Stimulated activated CD4-positive, alpha-beta T cell treated with anti-CD3 and anti-CD28 coated beads, Interleukin-2, amount 100 ng/mL, for 4 hours (primary cell): ENCODE data around the gene TCF19.

Experiments
- DNase-seq: peaks from one replicate; pipeline ENCODE4 v3.0.0-alpha.2; 2020; ENCODE audit warnings: low read depth

TCF19 gene

GRCh38 chr6:31128093-31128676, 30.2 kb upstream of the TCF19 start:
- peak; percentile 50 for DNase-seq

DNA sequence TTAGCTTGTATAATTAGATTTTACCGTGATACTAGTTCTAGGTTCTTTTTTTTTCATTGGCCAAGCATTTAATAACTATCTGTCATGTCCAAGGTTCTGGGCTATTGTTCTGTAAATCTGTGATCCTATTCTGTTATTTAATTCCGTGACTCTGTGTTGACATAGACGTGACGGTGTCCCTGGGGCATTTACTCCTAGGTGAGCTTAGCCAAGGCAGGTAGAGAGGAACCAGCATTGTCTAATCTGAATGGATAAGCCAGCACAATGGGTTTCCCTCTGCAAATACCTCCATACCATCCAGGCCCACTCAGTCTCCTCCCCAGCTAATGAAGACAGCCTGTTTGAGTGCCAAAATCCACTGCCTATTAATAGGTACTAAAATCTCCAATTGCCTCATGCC, 29.3 kb upstream of the TCF19 start:
- no peak for DNase-seq

DNA sequence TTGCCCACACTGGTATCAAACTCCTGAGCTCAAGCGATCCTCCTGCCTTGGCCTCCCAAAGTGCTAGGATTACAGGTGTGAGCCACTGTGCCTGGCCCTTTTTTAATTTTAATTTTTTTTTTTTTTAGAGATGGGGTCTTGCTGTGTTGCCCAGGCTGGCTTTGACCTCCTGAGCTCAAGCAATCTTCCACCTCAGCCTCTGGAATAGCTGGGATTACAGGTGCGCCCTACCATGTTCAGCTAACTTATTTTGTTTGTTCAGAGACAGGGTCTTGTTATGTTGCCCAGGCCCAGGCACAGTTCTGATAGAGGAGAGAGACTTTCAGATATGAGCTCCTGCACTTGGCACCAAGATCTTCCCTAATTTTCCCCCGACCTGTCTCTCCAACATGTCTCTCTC, 27.6 kb upstream of the TCF19 start:
- no peak for DNase-seq

- DNase-seq, result no peak
Measured at GRCh38 chr6:31131595-31131994, 26.8 kb upstream of the TCF19 start.

- DNase-seq, result no peak
Measured at GRCh38 chr6:31132806-31133205, 25.6 kb upstream of the TCF19 start.

GRCh38 chr6:31135710-31136109, 22.7 kb upstream of the TCF19 start:
- no peak for DNase-seq

DNA sequence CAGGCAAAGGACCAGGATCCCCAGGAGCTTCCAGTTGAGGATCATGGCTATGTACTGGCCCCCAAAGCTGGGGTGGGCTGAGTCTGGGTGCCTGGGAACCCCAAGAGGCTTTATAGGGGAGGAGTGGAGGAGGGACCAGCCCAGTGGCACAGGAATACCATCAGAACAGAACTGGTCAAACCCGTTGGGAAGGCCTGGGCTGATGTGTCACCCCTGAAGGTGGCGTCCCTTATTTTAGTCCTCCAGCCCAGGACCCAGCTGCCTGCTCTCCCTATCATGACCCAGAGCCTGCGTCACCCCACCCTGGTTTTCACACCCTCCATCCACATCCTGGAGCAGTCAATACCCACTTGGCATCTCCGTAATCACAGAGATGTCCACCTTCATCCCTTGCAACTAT, 19.4 kb upstream of the TCF19 start, which contains the start of gene PSORS1C2:
TSS of gene PSORS1C2 (minus strand) at position 85 of the 400 bp plus-strand sequence. CDS start at position 45, 40 bp downstream.
- no peak for DNase-seq

GRCh38 chr6:31139599-31139998, 18.8 kb upstream of the TCF19 start:
- DNase-seq, result no peak

DNA sequence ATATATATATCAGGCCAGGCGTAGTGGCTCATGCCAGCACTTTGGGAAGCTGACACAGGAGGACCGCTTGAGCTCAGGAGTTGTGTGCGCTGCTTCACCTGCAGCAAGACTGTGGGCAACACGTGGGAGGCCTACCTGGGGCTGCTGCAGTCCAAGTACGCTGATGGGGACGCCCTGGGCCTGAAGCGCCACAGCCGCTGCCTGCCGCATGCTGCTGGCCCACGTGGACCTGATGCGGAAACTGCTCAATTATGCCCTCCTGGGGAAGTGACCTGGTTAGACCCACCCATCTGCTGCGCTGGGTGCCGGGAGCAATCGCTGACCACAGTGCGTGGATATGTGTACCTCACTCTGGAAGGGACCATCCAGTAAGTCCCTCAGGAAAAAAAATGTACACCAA, 17.7 kb upstream of the TCF19 start:
- DNase-seq, result no peak

DNA sequence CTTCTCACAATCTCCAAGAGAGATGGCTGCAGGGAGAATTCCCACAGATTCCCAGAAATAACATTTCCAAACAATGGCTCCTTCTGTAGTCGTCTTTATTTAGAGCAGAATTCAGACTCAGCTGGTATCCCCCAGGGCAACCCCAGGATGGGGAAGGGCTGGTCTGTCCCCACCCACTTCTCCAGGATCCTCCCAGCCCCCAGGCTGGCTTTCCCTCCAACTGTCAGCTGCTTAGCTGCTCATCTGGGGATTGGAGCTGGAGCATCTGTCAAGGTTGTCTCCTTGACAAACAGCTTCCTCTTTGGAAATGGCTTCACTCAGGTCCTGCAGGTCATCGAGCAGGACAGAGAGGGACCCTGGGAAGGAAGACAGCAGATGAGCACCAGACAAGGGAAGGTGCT, 16.0 kb upstream of the TCF19 start:
- no peak for DNase-seq

DNA sequence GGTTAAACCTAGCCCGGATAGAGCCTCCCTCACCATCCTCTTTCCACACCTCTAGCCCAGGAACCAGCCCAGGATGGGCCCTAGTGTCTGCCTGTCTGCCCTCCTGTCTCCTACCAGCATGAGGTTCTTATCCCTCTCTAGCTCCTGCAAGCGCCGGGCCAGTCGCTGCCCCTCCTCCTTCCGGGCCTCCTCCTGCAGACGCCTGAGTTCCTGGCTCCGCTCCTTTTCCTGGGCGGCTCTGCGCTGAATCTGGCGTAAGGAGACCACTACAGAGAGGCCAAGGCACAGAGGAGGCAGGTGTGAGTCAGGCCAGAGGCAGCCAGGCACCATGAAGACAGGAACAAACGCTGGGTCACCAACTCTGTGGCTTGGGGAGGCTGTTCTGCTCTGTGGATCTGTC, 15.2 kb upstream of the TCF19 start:
- no peak for DNase-seq

GRCh38 chr6:31144296-31144969, 14.0 kb upstream of the TCF19 start:
- DNase-seq, result no peak

DNA sequence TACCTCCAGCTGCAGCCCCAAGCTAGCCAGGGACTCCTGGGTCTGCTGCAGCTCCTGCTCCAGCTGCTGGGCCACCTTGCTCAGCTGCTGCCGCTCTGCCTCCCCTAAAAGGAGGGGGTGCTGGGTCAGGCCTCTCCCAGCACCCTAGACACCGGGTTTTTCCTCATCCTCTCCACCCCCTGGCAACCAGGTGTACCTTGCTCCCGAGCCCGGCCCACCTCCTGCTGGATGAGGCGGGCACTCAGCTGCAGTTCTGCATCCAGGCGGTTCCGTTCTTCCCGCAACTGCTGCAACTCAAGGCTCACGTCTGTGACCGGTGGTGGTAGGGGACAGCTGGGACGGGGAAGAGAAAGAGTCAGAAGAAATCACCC, 13.4 kb upstream of the TCF19 start:
- no peak for DNase-seq

DNA sequence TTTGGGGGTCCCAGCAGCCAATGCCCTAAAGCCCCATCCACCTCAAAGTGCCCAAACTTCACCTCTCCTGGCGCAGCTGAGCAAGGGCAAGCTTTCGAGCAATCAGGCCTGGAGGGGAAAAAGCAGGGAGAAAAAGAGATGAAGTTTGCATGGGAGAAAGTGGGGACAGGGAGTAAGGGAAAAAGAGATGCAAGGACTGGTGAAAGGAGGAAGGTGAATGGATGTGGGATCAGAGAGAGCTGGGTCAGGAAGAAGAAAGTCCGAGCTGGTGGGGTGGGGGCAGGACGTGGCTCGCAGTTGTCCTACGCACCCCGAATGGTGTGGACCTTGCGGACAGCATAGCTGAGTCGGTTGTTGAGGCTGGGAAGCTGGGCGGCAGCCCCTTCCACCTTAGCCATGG, 13.0 kb upstream of the TCF19 start:
- no peak for DNase-seq

DNA sequence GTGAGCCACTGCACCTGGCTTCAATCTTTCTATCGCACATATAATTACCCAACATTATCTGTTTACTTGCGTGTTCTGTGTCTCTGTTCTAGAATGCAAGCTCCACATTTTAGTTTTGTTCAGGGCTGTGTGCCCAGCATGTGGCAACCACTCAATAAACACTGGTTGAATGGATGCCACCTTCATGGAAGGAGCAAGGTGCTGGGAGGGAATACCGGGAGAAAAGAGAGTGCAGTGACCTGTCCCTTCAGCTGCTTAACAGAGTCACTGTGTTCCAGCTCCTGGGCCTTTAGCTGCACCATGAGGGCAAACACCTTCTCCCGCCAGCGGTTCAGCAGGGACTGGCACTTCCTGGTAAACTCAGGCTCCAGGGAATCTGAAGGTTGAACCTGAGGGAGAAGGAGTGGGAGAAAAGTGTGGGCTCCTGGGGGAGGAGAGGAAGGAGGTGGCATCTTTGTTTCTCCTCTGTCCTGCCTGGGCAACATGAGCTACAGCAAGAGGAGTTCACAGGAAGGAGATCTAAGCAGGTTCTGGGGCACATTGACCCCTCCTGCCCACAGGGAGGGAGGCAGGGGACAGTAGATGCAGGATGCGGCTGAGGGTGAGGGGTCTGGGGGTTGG, 8.5 kb upstream of the TCF19 start:
- no peak for DNase-seq

DNA sequence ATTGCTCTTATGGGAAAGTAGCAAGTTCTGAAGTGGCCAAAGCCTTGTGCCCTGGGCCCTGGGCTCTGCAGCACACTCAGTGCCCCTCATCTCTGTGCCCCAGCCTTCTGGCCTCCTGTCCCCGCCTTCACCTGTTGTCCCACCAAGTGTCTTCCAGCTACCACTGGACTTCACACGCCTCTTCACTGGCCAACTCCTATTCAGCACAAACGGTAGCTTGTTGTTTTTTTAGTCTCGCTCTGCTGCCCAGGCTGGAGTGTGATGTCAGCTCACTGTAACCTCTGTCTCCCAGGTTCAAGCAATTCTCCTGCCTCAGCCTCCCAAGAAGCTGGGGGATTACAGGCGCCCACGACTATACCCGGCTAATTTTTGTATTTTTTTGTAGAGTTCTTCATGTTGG, 5.6 kb upstream of the TCF19 start:
- no peak for DNase-seq

- no peak for DNase-seq
Measured at GRCh38 chr6:31154436-31154835, 4.0 kb upstream of the TCF19 start.

- DNase-seq, result no peak
Measured at GRCh38 chr6:31156641-31157040, 1.7 kb upstream of the TCF19 start.

DNA sequence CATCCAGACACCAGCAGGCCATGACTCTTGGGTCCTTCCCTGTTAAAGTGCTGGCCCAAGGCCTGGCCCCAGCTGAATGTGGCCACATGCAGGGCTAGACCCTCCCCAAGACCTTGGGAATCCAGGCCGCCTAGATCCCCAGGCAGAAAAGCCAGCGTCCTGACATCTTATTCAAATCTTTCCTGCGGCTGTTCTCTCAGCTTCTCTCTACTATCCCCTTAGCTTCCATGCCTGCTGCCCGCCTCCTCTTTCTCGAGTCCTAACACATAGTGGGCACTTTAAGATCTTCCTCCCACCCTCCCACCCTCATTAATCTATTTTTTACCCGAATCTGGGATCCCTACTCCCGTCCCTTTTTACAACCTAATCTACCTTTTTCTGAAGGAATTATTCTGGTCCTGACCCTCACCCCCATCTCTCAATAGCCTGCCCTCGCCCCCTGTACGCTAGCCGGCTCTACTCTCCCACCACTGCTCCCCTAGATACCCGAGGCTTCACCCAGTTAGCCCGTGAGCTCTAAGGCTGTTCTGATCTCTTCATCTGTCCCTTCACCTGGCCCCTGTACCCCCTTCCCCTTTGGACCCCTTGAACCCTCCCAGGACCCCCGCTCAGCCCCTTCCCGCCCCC, 763 bp upstream of the TCF19 start, which contains the start of gene CCHCR1:
TSS of gene CCHCR1 (minus strand) at position 290 of the 627 bp plus-strand sequence. CDS start at position 88, 202 bp downstream.
- DNase-seq, result no peak

DNA sequence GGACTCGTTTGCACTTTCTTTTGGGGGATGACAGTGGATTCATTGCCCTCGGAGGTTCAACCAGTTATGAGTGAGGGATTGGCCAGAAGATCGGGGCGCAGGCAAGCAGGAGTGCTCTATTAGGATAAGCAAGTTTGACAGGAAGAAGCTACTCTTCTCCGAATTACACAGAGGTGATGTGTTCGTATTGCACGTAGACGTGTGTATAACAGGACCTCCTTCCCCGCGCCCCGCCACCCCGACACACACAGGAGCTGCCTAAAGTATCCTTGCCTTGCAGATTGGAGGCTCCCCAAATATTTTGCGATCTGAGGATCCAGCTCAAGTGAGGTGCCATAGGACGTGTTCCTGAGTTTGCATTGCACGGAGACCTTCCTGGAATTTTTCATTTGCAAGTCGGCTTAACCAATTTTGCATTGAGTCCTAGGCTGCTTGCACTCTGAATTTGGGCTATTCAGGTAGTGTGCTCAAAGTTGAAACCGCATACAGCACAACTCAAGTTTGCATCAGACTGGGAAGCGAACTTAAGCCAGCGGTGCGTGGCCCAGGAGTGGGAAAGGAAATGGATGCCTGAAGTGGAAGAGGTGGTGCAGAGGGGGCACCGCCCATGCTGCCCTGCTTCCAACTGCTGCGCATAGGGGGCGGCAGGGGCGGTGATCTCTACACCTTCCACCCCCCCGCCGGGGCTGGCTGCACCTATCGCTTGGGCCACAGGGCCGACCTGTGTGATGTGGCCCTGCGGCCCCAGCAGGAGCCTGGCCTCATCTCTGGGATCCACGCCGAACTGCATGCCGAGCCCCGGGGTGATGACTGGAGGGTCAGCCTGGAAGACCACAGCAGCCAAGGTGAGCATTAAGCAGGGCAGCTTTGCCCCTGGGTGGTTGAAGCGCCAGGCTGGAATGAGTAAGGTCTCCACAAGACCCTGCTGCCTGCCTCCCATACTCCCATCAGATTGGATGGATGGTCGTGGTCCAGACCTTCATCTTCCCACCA, 770 bp downstream of the TCF19 start:
- no peak for DNase-seq

DNA sequence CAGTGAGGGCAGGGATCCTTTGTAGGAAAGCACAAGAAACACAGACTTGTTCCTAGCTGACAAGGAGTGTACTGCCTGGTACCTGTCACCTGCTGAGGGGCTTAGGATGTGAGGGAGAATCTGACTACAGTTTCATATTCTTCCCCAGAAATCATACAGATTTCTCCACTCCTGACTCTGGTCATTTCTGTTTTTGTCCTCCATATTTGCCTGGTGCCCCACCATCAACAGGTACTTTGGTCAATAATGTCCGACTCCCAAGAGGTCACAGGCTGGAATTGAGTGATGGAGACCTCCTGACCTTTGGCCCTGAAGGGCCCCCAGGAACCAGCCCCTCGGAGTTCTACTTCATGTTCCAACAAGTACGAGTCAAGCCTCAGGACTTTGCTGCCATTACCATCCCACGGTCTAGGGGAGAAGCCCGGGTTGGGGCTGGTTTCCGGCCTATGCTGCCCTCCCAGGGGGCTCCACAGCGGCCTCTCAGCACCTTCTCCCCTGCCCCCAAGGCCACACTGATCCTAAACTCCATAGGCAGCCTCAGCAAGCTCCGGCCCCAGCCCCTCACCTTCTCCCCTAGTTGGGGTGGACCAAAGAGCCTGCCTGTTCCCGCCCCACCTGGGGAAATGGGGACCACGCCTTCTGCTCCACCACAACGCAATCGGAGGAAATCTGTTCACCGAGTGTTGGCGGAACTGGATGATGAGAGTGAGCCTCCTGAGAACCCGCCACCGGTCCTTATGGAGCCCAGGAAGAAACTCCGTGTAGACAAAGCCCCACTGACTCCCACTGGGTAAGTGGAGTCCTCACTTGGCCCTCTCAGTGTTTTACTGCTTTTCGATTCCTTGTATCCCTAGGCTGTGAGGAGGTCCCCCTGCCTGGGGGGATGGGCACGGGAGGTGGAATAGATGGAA, 3.1 kb downstream of the TCF19 start:
- DNase-seq, result no peak
